GM12878 (cell line): ENCODE results near the gene AMZ2. TPM values are rescaled to one million over a fixed set of nuclear protein-coding genes. Genes with fewer than 3 reads are reported as not detected.
"Not testable (repeated sequence)": the region's sequence is repeated elsewhere in the genome, so short reads cannot be mapped to it uniquely, and the experiment has no call there.

Experiments used
- ATAC-seq: fragments of 200-7000 bp; cut with Tn5 transposase; 3 replicates; pipeline ENCODE4 v1.9.1; 2020; ENCODE audit warnings: mild to moderate bottlenecking, moderate library complexity
- BruUV-seq: library from RNA; stranded (reverse); fragments of 400-500 nt; replicated peaks from 2 replicates; lab custom pipeline; 2021; lab: Mats Ljungman, UMichigan
- CTCF ChIA-PET: fragments of 300-600 bp; sonication (Branson Sonifier 250); formaldehyde crosslinking; extraction: SDS; loops from one replicate; lab custom pipeline; 2021; ENCODE audit warnings: inconsistent platforms; lab: Yijun Ruan, JAX
- POLR2A ChIA-PET: fragments of 350-600 bp; formaldehyde crosslinking; extraction: SDS; loops from one replicate; lab custom pipeline; 2021; ENCODE audit warnings: inconsistent platforms; lab: Charles Lee
- RAD21 ChIA-PET: fragments of 300-600 bp; sonication (Branson Sonifier 250); formaldehyde crosslinking; loops from one replicate; lab custom pipeline; 2023; ENCODE audit warnings: antibody characterized with exemption; ENCODE audit not compliant: unreplicated experiment; lab: Charles Lee
- SMC1A ChIA-PET: fragments of 300-600 bp; sonication (Branson Sonifier 250); formaldehyde crosslinking; loops from one replicate; lab custom pipeline; 2023; ENCODE audit not compliant: unreplicated experiment, uncharacterized antibody; lab: Charles Lee
- DNase-seq: peaks from one replicate; pipeline ENCODE4 v3.0.0-alpha.2; 2011; ENCODE audit warnings: low read depth, low spot score
- FAIRE-seq: peaks from 3 replicates; lab custom pipeline; 2011; peaks lifted over from hg19 to GRCh38; lab: Jason Lieb, UNC
- H2AFZ ChIP-seq: 2 replicates; pipeline ENCODE4 v1.6.0; 2011; ENCODE audit warnings: low read depth, low read length, control low read depth; ENCODE audit not compliant: control insufficient read depth
- H3K27ac ChIP-seq: 2 replicates; pipeline ENCODE4 v1.5.1; 2011; ENCODE audit warnings: control low read depth; ENCODE audit not compliant: control insufficient read depth, insufficient read depth
- H3K27me3 ChIP-seq, 2 experiments: replicated peaks in 1 of 2; 2 replicates each; pipeline versions ENCODE4 v1.6.0 to v1.6.1; 2011; ENCODE audit warnings: low read length in 1 of 2; ENCODE audit not compliant: control insufficient read depth in 2 of 2, insufficient read depth in 2 of 2
- H3K36me3 ChIP-seq, 2 experiments: 2 replicates each; pipeline ENCODE4 v1.5.1; 2011; ENCODE audit warnings: low read length in 1 of 2; ENCODE audit not compliant: control insufficient read depth in 2 of 2, insufficient read depth in 2 of 2
- H3K4me1 ChIP-seq: 2 replicates; pipeline ENCODE4 v1.6.1; 2011; ENCODE audit warnings: mild to moderate bottlenecking, low read length, moderate library complexity, mixed read lengths; ENCODE audit not compliant: control insufficient read depth, insufficient read depth
- H3K4me2 ChIP-seq: 2 replicates; pipeline ENCODE4 v1.6.0; 2011; ENCODE audit warnings: control low read depth; ENCODE audit not compliant: control insufficient read depth, insufficient read depth
- H3K4me3 ChIP-seq: fragments of 200-600 bp; sonication (generic); 2 replicates; pipeline ENCODE4 v1.5.1; 2016
- H3K79me2 ChIP-seq: 2 replicates; pipeline ENCODE4 v1.6.0; 2011; ENCODE audit warnings: low read length; ENCODE audit not compliant: control insufficient read depth, insufficient read depth
- H3K9ac ChIP-seq: 2 replicates; pipeline ENCODE4 v1.8.0; 2011; ENCODE audit warnings: low read length, control low read depth, mixed read lengths; ENCODE audit not compliant: control insufficient read depth, insufficient read depth
- H3K9me3 ChIP-seq: replicated peaks from 3 replicates; pipeline ENCODE4 v1.5.1; 2011; ENCODE audit warnings: mild to moderate bottlenecking, low read length; ENCODE audit not compliant: control insufficient read depth, insufficient read depth
- H4K20me1 ChIP-seq: 2 replicates; pipeline ENCODE4 v1.6.0; 2011; ENCODE audit not compliant: control insufficient read depth, insufficient read depth
- ATF7 ChIP-seq: fragments of 450-650 bp; IDR thresholded peaks from 2 replicates; pipeline ENCODE4 v1.6.1; 2016; ENCODE audit warnings: low read depth, mild to moderate bottlenecking
- CBX5 ChIP-seq: sonication (generic); IDR thresholded peaks from 2 replicates; pipeline ENCODE4 v1.6.1; 2016; ENCODE audit warnings: low read depth, moderate library complexity, mild to moderate bottlenecking, inconsistent platforms
- GABPA ChIP-seq: IDR thresholded peaks from 2 replicates; pipeline ENCODE4 v1.6.1; 2014; ENCODE audit warnings: antibody characterized with exemption, low read depth, mild to moderate bottlenecking, inconsistent platforms
- NR2F1 ChIP-seq: fragments of 450-650 bp; conservative IDR thresholded peaks from 2 replicates; pipeline ENCODE4 v1.6.1; 2017; ENCODE audit warnings: mild to moderate bottlenecking
- PKNOX1 ChIP-seq: fragments of 450-650 bp; IDR thresholded peaks from 2 replicates; pipeline ENCODE4 v1.6.1; 2016; ENCODE audit warnings: mild to moderate bottlenecking
- POU2F2 ChIP-seq: IDR thresholded peaks from 3 replicates; pipeline ENCODE4 v1.6.1; 2011; ENCODE audit warnings: low read depth, mild to moderate bottlenecking, low read length, borderline replicate concordance
- STAT3 ChIP-seq: IDR thresholded peaks from 2 replicates; pipeline ENCODE4 v1.6.1; 2011; ENCODE audit warnings: low read depth, low read length, improper control_type of control experiment
- WGBS: methylation state at CpG from one replicate; pipeline ENCODE4 v1.1.6; 2016; ENCODE audit warnings: low lambda C conversion rate; ENCODE audit not compliant: insufficient replicate concordance, insufficient coverage; ENCODE audit errors: missing lambda C conversion rate; 5-methylcytosine and 5-hydroxymethylcytosine counted together
- in situ Hi-C: fragments of 300-500 bp; cut with MboI; formaldehyde crosslinking; loops from 9 replicates; pipeline ENCODE4 v1.14.3; 2018; ENCODE audit warnings: mixed read lengths
- intact Hi-C: fragments of 100-400 bp; cut with micrococcal nuclease; formaldehyde crosslinking; loops from one replicate; pipeline ENCODE4 v1.14.2; 2022; ENCODE audit not compliant: unreplicated experiment
- polyA plus RNA-seq, 11 experiments: library from polyadenylated mRNA; depleted of rRNA in 4 of 11; unstranded in 6 of 11; stranded (reverse) in 5 of 11; fragments of >200 nt; fragmentation: Nextera tagmentation in 4 of 11; fragmentation: Illumina TruSeq in 1 of 11; extraction: Ambion mirVana in 4 of 11; extraction: Trizol in 1 of 11; gene quantifications; 1 replicate in 1 of 11; 2 replicates in 10 of 11; pipeline versions ENCODE4 v1.2.1 to v1.2.3, GENCODE V29; 2011 to 2016; ENCODE audit warnings: inconsistent platforms in 2 of 11, missing spikeins in 2 of 11, low read depth in 1 of 11
- total RNA-seq, 4 experiments: library from RNA; depleted of rRNA in 3 of 4; stranded (reverse); fragments of >200 nt in 3 of 4; fragmentation: Illumina TruSeq in 1 of 4; extraction: Trizol in 1 of 4; gene quantifications; 2 replicates each; pipeline versions ENCODE4 v1.2.1 to v1.2.3, GENCODE V29; 2013 to 2021

Gene AMZ2
- total and polyA plus RNA-seq, 10 of the 15 experiments (the other 5 are each of a cell fraction or from before 2014, with no cell fraction given) = 79.1 to 189 (median 126) TPM

DNA sequence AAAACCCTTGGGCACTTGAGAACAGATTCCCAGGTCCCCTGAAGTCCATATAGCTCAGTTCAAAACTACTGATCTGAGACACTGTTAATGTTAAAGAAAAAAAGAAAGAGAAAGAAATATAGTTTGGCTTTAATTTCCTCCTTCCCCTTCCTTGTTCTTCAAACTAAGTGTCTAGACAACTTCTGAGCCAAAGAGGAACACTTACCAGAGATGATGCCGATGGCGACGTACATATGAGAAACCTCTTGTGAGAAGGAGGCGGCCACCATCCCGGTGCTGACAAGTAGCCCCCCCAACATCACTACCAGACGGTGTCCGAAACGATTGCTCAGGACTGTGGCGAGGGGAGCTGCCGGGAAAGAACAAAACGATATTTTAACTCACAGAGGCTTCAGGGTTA, 25.9 kb downstream of the AMZ2 start:
- FAIRE-seq (no peak), ATAC-seq (no peak), DNase-seq (no peak)
- RAD21 ChIA-PET = no interaction called here
- SMC1A ChIA-PET = interaction anchor here (1.0 kb wide), 1 partner anchor 125 kb away, joined by 3 read pairs; no protein-coding TSS in a partner anchor
- H4K20me1 ChIP-seq = no peaks in the 10 kb centered on the region
- H3K79me2 ChIP-seq = no peaks in the 10 kb centered on the region
- H3K27me3 ChIP-seq = no peaks in the 10 kb centered on the region
- CTCF ChIA-PET = interaction anchor here (0.9 to 1.2 kb wide), 2 partner anchors 35 to 125 kb away, joined by 3 to 5 read pairs; no protein-coding TSS in a partner anchor
- POLR2A ChIA-PET = no interaction called here
- no peak overlapping the region for H2AFZ ChIP-seq
- H3K4me2 ChIP-seq = no peak overlapping the region
- no peak overlapping the region for H3K4me3 ChIP-seq
- H3K9me3 ChIP-seq = peaks cover 2% of the 10 kb centered on the region; the same call in 2 of the 3 replicates
- no peaks in the 10 kb centered on the region for H3K4me1 ChIP-seq
- no peak overlapping the region for H3K27ac ChIP-seq
- intact Hi-C loops (no loop called here), in situ Hi-C loops (no loop called here)
- BruUV-seq = no TSS peak
- TF ChIP-seq GABPA (no peak), STAT3 (no peak), ATF7 (no peak), CBX5 (no peak), PKNOX1 (no peak), NR2F1 (no peak), POU2F2 (no peak)
- 93% methylated on average over 11 of the region's 11 CpGs for WGBS
- peaks cover 1 to 8% of the 10 kb centered on the region in 2 experiments; a peak in 3 of 4 replicates for H3K36me3 ChIP-seq
- no peak overlapping the region for H3K9ac ChIP-seq

DNA sequence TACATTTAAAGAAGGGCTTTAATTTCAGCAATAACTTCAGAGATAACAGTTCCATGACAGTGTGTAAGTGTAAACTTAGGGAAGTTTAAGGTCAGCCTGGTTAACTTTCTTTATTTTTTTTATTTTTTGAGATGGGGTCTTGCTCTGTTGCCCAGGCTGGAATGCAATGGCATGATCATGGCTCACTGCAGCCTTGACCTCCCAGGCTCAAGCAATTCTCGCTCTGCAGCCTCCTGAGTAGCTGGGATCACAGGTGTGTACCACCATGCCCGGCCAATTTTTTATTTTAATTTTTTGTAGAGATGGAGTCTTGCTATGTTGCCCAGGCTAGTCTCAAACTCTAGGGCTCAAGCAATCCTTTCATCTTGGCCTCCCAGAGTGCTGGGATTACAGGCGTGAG, 28.5 kb downstream of the AMZ2 start:
- H3K4me1 ChIP-seq, H4K20me1 ChIP-seq, H3K9me3 ChIP-seq, in situ Hi-C loops, ATAC-seq, H3K27ac ChIP-seq, RAD21 ChIA-PET, H3K27me3 ChIP-seq, POLR2A ChIA-PET, H3K79me2 ChIP-seq, DNase-seq, intact Hi-C loops, H3K9ac ChIP-seq, FAIRE-seq, BruUV-seq, SMC1A ChIA-PET, H3K4me2 ChIP-seq, H3K4me3 ChIP-seq, H3K36me3 ChIP-seq, H2AFZ ChIP-seq: not testable (repeated sequence)
- CTCF ChIA-PET = interaction anchor here (1.6 kb wide), 1 partner anchor 160 kb away, joined by 4 read pairs; no protein-coding TSS in a partner anchor
- WGBS = 97% methylated on average over 3 of the region's 3 CpGs
